MM.1S (cell line): ENCODE data around the gene PDE2A.

Experiments used
- EZH2 ChIP-seq: fragments of 300-600 bp; sonication (generic); optimal IDR thresholded peaks from 2 replicates; pipeline ENCODE3; 2017; ENCODE audit warnings: low read depth, mild to moderate bottlenecking, antibody characterized with exemption, low read length, mixed read lengths
- TF ChIP-seq, protein P1 (sequence below): fragments of 300-600 bp; sonication (generic); IDR thresholded peaks from 2 replicates; pipeline ENCODE4 v1.5.1; 2016; ENCODE audit warnings: antibody characterized with exemption, low read length, mixed read lengths

GRCh38 chr11:72702096-72702495, 27.9 kb upstream of the PDE2A start:
- TF ChIP-seq, protein P1, sequence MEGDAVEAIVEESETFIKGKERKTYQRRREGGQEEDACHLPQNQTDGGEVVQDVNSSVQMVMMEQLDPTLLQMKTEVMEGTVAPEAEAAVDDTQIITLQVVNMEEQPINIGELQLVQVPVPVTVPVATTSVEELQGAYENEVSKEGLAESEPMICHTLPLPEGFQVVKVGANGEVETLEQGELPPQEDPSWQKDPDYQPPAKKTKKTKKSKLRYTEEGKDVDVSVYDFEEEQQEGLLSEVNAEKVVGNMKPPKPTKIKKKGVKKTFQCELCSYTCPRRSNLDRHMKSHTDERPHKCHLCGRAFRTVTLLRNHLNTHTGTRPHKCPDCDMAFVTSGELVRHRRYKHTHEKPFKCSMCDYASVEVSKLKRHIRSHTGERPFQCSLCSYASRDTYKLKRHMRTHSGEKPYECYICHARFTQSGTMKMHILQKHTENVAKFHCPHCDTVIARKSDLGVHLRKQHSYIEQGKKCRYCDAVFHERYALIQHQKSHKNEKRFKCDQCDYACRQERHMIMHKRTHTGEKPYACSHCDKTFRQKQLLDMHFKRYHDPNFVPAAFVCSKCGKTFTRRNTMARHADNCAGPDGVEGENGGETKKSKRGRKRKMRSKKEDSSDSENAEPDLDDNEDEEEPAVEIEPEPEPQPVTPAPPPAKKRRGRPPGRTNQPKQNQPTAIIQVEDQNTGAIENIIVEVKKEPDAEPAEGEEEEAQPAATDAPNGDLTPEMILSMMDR: no peak
- TF ChIP-seq EZH2: no peak
